GM21526 (cell line): ENCODE results near the gene NEURL1B.

Source experiments
- ATAC-seq: cut with Tn5 transposase; IDR thresholded peaks from one replicate; pipeline ENCODE4 v1.9.1; 2021; ENCODE audit warnings: moderate library complexity; ENCODE audit not compliant: unreplicated experiment, low FRiP score

Gene NEURL1B

DNA sequence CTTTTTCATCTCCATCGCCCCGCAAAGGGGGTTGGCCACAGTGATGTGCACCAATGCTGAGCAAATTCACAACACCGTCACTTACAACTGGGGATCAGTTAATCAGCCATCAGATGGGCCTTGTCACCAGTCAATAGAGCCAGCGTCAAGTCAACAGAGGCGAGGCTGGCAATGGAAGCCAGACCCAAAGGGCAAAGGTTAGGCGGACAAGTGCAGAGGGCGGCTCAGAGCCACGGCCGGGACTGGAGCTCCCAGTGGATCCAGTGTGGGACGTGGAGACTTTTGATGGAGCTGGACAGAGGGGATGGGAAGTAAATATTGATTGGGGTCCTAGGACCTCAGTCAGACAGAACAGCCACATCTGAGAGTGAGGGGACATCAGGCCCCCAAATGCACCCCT lies 84.2 kb downstream of the NEURL1B start:
- no peak for ATAC-seq

- ATAC-seq = no peak
Observed at GRCh38 chr5:172725785-172726184, 84.7 kb downstream of the NEURL1B start.

DNA sequence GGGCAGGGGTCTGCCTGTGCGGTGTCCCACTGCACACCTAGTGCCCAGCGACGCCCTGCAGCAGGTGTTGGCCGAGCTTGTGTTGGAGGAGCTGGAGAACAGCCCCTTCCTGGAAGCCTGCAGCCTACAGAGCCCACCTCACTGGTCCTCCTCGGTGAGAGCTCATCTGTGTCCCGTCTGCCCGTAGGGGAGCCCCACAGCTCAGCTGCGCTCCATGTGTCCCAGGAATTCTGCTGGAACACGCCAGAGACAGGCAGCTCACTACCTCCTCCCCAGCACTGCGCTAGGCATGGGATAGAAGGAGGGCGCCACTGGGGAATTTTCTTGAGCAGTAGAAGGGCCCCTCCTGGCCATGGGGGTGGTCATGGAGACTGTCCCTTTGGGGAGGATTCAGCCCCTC lies 85.9 kb downstream of the NEURL1B start:
- no peak for ATAC-seq

DNA sequence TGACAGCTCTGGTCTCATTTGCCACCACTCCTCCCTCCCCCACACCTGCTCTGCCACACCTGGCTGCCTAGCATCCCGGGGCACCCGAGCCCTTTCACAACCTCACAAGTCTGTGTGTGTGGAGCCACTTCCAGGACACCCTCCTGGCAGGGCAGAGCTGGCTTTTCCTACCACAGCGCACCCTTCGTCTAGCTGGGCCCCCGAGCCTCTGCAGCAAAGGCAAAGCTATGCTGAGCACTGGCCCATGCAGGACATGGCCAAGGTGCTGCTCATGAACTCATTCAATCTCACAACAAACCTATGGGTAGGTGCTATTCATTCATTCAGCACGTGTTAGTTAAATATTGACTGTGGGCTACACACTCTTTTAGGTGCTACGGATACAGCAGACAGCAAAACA lies 86.5 kb downstream of the NEURL1B start:
- ATAC-seq = no peak

DNA sequence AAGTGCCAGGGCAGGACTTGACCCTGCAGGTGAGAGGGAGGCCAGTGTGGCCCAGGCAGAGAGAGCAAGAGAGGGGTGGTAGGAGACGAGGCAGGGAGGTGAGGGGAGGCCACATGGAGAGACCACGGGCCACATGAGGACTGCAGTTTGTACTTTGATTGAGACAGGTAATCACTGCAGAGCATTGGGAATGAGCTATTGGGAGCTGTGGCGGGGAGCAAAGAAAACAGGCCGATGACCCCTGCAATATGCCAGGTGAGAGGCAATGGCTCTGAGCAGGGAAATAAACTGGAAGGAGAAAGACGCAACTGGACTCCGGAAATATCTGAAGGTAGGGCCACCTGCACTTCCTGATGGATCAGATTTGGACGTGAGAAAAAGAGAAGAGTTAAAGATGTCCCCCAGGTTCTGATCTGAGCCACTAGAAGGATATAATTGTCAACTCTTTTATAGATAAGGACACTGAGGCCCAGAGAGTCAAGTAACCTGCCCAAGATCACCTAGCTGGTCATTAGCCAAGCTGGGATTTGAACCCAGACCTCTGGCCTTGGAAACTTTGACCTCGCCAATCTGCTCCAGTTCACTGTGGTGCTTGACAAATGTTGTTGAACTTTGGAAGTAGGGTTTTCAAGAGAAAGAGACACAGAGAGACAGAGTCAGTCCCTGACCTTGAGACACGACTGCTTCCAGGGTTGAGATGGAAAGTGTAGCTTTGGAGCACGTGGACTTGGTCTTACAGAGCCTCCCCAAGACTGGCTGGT lies 87.6 kb downstream of the NEURL1B start:
- no peak for ATAC-seq

GRCh38 chr5:172729588-172729987 lies 88.5 kb downstream of the NEURL1B start:
- no peak for ATAC-seq

GRCh38 chr5:172730222-172730621 lies 89.2 kb downstream of the NEURL1B start:
- no peak for ATAC-seq

GRCh38 chr5:172730981-172731679 lies 90.1 kb downstream of the NEURL1B start:
- no peak for ATAC-seq

GRCh38 chr5:172731680-172732074 lies 90.6 kb downstream of the NEURL1B start:
- no peak for ATAC-seq

GRCh38 chr5:172732201-172732865 lies 91.3 kb downstream of the NEURL1B start:
- no peak for ATAC-seq

DNA sequence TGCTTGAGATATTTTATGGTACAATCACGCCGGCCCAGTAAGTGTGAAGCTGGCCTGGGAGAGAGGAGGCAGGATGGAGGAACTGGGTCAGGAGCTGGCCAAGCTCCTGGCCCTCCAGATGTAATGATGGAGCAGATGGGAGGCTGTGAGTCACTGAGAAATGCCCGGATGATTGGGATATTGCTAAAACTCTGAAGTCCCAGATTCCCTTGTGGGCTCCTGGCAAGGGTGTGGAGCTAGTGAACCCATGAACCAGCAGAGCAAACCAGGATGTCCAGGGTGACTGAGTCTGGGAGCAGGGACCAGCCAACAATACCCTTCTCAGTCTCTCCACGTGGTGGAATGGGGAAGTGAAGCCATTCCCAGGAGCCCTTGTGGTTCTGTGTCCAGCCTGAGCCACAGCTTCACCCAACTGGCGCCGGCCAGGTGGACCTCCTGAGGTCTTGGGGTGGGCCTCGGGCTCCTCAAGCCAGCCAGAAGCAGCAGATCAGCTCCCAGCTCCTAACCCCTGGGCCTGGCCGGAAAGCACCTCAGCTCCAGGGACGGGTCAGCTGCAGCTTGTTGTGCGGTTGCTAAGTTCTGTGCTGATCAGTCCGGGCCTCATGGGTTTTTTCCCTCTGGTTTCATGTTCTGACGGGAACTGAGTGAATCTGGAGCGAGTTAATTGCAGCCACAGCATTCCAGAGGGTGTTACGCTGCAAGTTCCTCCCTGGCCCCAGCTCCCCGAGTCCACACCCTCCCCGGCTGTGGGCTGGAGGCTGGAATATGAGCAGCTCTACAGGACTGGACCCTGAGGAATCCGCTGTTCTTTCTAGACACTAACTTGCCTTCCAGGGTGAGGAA lies 92.3 kb downstream of the NEURL1B start:
- no peak for ATAC-seq

DNA sequence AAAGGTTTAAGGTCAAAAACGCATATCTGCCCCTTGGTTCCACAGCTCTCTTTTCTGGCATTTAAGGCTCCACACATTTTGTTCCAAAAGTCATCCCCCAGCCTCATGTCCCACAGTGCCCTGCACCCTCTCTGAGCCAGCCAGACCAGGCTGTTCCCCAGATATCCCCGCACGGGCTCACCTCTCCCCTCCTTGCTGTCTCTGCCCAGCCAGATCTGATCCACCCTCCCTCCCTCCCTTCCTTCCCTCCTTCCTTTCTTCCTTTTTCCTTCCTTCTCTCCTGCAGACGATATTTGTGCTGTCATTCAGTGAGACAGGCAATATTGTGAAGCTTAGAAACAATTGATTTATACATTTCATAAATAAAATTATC lies 92.9 kb downstream of the NEURL1B start:
- no peak for ATAC-seq

GRCh38 chr5:172735141-172735831 lies 94.2 kb downstream of the NEURL1B start:
- ATAC-seq = no peak

DNA sequence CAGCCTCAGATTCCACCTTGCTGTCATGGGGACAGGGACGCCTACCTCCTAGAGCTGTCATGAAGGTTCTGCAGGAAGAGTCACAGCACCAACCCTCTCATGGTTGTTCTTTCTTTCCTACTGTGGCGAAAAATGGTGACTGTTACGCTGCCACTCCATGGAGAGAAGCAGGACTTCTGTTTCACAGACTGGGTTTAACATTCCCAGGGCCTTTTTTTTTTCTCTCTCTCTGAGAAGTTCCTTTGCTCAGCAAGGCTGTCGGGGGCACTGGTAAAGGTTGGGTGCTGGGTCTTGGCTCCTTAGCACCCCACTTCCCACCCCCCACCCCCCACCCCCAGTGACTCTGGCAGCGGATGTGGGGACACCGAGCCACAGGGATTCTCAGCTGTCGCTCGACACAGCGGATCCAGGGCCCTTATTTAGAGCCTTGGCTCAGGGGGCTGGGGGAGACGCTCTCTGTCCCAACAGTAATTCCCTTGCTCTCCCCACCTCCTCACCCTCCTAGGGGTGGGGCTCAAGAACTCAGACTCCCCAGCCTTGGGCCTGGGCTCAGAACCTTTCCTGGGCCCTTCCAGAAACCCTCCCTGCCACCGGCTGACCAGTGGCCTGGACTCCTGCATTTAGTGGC lies 95.6 kb downstream of the NEURL1B start:
- no peak for ATAC-seq

DNA sequence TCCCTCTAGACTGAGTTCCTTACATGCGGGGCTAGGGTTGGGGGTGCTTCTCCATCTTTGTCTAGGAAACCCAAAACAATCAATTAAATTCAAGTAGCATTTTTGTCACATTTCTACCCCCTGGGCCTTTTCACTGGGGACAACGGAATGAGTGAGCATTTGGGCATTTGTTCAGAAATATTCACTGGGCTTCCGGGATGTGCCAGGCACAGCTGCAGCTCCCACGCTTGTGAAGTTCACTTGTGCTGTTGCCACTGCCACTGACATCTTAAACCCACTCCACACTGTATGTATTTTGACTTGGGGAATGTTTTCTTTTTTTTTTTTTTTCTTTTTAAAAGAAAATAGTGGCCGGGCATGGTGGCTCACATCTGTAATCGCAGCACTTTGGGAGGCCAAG lies 98.3 kb downstream of the NEURL1B start:
- ATAC-seq = no peak

GRCh38 chr5:172740428-172741205 lies 99.6 kb downstream of the NEURL1B start:
- ATAC-seq = no peak
